GM18502 (cell line): Measurements from ENCODE around the gene PHF8.

Experiments
- ATAC-seq: cut with Tn5 transposase; IDR thresholded peaks from one replicate; pipeline ENCODE4 v1.9.1; 2021; ENCODE audit warnings: mild to moderate bottlenecking; ENCODE audit not compliant: unreplicated experiment, poor library complexity

PHF8 gene

DNA sequence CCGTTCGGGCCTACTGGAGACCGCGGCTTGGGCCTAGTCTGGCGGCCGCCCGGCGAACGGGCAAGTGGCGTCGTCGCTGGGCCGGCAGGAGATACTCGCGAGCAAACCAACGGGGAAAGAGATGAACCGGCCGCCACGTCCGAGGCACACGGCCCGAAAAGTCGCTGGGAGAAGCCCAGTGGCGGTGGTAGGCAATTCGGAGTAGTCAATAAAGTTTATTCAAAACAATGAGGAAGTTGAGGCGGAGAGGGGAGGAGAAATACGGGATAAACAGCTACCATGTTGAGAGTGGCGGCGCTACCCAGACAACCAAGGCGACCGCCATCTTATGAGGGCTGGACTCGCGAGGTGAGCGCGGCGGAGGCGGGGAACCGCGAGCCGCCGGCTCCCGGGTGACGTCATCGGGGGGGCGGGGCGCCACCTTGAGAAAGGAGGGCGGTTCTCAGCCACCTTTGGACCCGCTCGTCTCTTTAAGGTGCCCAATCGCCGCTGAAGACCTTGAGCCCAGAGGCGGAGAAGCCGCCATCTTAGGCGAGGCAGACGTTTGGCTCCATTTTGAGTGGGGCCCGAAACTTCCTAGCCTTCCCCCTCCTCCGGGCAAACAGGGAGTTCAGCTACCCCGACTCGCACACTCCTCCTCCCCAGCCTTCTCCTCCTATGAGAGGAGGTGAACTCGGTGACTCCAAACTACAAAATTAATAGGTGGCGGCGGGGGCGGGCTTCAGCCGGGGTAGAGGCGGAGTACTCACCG lies at the start of gene PHF8:
Gene PHF8, minus strand, starts transcription at position 348 of the 751 bp plus-strand sequence. CDS start 1,745 bp downstream, outside the sequence.
- peak; percentile 81 for ATAC-seq

DNA sequence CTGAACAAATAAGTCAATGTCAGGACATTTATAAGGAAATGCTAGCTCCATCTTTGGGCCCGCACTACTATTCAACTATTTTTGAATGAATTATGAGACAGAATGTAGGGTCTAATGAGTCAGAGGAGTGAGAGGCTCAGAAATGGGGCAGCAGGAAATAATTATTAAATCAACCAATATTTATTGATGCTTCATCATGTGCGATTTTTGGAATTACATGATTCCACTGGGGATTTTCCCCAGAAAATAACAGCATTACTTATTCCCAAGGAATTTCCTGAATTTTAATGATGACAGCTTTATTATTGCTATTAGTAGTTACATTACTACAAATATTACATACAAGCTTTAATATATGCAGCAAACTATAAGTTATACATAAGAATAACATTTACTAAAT lies 49.3 kb upstream of the PHF8 start:
- no peak for ATAC-seq

DNA sequence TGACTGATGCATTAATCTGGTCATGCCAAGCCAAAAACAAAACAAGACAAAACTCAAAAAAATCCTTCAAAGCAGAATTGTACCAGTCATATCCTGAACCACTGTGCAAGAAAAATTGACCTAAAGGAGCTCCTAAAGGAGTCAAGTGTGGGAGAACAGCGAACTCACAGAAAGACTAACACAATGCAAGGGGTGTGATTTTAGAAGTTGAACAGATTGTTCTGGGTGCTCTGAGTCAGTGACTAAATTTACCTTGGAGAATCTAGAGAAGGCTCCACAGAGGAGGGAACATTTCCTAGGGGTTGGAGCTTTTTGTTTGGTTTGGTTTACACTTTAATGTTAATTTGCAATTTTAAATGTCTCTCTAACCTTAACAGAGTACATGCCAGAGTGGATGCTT lies 48.9 kb upstream of the PHF8 start:
- no peak for ATAC-seq

DNA sequence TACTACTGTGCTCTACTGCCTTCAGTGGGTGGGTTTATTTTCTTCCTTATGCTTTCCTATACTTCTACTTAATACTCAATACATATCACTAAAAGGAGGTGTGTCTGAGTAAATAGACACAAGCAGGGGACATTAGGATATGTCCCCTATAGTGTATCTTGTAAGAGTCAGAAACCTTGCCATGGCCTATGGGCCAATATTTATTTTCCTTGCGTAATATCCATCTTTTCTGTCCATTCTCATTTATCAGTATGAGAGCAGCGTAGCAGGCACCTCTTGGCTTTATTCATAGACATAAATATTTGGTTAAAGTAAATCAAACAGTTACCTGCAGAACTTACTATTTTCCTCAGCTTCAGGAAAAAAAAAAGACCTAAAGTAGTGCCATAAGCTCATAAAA lies 46.6 kb upstream of the PHF8 start:
- no peak for ATAC-seq

DNA sequence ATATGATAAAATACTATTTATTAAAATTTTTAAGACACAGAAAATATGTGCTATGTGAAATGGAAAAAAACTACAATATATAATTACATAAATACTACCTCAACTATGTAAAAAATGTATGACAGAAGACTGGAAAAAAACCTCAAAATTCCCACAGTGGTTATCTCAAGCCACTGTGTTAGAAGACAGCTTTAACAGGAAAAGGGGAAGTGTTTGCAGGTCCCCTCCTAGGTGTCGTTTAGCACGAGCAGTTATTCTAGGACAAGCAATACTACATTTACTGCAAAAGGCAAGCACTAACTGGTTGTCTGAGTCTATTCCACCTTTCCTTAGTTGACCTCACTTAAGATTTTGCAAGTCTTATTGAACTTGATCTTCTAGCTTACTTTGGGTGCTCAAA lies 44.9 kb upstream of the PHF8 start:
- ATAC-seq: no peak

DNA sequence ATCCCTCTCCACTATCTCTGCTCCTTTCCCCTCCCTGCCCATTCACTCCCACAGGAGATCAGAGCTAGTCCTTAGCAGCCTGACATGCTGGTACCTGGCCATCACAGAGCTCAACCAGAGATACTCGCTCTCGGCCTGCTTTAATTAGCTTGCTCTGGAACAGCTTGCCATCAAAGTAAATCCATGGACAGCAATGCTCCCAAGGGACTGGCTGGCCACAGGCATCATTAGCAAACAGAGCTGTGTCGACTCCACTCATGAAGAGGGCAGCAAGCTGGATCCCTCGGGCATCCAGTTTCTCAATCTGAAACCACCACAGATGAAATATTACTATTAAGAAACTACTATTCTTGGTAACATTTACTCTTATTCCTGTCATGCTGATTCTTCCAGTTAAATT lies 43.4 kb upstream of the PHF8 start:
- ATAC-seq: no peak

DNA sequence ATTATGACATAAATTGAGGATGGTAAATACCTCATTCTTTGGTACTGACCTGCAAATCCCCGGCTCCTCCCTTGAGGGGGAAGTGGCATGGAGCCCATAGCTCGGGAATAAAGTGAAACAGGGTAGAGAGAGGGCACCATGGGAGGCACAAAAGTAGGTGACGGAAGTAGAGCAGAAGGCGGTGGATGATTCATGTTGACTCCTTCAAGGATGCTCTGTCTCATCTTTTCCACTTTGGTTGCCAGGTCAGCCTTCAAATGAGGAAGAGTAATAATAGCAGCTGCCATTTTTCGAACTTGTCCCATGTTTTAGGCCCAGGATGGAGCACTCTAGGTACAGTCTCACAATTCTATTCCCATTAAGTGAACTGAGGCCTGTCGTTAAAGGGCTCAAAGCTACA lies 41.4 kb upstream of the PHF8 start:
- no peak for ATAC-seq

DNA sequence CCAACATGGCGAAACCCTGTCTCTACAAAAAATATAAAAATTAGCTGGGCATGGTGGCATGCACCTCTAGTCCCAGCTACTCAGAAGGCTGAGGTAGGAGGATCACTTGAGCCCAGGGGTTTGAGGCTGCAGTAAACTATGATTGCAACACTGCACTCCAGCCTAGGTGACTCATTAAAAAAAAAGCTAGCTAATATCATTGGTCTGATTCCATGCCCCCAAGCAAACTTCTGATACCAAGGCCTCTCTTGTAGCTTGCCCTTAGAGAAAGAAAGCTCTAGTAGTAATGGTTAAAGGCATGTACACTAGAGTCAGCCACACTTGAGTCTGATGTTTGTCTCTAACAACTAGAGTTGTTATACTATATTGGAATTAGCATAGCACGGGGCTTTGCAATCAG lies 32.6 kb upstream of the PHF8 start:
- ATAC-seq: no peak

DNA sequence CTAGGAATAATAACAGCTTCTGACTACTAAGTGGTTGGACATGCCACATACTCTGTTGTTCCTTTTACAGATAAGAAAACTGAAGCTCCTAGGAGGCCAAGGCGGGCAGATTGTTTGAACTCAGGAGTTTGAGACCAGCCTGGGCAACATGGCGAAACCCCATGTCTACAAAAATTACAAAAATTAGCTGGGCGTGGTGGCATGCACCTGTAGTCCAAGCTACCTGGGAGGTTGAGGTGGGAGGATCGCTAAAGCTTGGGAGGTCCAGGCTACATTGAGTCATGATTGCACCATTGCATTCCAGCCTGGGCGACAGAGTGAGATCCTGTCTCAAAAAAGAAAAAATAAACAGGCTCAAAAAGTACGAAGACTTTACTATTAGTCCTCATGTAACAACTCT lies 30.6 kb upstream of the PHF8 start:
- no peak for ATAC-seq

DNA sequence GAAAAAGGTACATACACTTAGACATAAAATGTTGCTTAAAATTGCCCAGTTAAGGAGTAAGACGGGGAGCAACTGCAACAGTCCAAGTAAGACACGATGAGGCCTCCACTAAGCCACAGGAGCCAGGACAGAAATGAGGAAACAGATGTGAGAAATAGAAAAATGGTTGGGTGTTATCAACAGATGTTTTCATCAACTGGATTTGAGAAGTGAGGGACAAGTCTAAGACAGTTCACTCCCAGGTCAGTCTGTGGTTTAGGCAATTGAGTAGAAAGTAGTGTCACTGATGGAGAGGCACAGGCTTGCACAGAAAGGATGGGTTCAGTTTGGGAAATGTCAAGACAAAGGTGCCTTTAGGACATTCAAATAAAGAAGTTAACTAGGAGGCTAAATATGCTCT lies 23.5 kb upstream of the PHF8 start:
- ATAC-seq: no peak

DNA sequence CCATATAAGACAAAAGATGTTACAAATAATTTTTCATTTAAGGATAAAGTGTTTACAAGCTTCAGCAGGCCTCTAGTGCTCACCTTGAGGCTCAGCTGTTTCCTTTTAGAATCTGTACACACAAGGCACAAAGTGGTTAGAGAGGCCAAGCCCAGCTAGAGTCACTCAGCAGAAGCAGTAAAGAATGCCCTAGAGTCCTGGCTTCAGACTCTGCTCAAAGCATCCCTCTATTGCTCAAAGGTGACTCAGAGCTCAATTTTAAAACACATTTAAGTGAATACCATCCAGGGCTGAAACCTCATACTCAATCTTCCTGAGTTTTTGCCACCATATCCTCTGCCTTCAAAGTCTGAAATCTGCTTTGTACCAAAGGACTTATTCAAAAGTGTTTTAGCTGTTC lies 22.6 kb upstream of the PHF8 start:
- ATAC-seq: no peak

DNA sequence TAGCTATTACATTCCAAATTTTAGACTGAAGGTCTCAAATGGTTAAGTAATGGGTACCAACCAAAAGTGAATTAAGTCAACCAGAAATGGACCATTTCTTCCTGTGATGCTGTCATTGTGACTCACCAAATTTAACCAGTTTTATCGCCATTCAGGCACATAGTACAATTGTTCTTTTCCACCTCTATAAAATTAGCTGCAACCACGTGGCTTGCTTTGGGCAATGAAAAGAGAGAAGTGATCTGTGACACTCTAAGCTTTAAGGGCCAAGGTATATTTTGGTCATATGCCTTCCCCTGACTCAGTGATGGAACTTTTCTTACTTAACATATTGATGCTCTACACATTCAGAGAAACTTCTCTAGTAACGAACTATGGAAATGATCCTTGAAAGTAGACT lies 20.3 kb upstream of the PHF8 start:
- ATAC-seq: no peak

DNA sequence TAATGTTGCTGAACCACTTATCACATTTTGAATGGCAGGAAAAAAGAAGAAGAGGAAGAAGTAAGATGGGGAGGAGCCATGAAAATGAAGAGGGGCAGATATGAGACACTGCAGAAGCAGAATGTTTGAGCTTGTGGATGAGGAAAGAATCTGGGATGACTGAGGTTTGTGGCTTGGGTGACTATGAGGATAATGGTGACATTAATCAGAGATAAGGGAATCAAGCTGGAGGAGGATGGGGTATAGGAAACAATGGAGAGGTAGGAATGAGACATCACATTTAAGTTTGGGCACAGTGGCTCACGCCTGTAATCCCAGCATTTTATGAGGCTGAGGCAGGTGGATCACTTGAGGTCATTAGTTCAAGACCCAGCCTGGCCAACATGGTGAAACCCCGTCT lies 19.1 kb upstream of the PHF8 start:
- ATAC-seq: no peak

DNA sequence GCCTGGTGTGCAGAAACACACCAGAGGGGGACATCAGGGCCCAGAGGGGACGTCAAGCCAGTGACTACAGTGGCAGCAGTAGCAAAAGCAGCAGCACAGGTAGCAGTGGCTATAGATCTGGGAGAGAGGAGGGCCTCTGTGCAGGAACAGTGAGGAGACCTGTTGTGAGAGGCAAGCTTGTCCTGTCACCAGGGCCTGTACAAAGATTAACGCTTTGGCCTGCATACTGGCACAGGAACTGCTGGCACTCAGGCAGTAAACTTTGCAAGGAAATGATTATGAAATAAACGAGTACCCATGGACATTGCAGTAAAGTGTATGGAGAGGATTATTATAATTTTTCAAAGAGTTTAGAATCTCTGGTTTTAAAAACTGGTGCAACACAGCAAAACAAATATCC lies 5.5 kb upstream of the PHF8 start:
- no peak for ATAC-seq

DNA sequence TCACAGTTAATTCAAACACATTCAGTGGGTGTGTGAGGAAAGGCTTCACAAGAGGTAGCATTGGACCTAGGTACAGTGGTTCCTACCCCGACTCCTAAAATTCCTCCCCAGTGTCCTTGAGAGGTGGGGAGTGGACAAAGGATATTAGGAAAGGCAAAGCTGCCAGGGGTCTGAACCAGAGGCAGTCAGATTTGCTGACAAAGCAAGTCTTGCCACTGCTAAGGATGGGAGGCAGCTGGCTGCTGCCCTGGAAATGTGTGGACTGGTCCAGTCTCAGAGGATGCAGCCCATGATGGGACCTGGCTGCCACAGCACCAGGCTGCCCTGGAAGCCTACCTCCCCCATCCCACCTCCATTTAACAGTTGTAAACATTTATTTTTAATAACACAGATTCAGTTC lies 4.1 kb upstream of the PHF8 start:
- ATAC-seq: no peak

DNA sequence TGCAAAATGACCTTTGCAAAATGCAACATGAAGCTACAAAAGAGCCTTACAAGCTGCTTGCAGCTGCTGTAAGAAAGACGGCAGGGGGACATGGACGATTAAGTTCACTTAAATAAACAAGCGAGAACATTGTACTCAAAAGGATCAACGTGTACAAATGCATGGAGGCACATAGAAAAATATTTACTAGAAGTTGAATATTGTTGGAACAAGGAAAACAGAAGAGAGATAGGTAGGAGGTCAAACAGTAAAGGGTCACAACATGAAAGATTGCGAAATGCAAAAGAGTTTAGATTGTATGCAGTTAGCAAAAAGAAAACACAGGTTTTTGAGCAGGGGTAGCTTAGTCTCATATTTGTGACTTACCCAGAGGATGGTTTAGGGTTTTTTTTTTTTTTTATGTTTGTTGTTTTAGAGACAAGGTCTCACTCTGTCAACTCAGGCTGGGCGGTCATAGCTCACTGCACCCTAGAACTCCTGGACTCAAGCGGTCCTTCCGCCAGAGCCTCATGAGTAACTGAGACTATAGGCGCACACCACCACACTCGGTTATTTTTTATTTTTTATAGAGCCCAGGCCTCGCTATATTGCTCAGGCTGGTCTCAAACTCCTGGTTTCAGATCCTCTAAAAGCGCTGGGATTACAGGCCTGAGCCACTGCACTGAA lies 1.4 kb upstream of the PHF8 start:
- no peak for ATAC-seq

DNA sequence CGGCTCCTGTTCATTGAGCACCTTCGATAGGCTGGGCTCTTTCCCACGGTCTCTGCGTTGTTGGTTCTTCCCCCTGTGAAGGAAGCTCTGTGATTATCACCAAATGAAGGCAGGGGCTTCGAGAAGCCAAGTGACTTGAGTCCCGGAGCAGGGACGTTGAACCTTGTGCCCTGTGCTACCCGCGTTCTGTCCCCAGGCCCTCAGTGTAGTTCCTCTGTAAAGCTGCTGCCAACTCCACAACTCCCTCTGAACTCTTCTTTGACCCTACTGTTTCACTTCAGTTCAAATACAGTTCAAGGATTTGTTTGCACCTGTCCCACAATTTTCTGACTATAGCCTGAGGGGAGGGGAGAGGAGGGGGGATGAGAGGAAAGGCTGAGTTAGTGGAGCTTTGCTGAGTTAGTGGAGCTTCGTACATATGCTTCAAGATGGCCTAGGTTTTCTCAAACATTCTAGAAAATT lies 635 bp upstream of the PHF8 start:
- no peak for ATAC-seq

DNA sequence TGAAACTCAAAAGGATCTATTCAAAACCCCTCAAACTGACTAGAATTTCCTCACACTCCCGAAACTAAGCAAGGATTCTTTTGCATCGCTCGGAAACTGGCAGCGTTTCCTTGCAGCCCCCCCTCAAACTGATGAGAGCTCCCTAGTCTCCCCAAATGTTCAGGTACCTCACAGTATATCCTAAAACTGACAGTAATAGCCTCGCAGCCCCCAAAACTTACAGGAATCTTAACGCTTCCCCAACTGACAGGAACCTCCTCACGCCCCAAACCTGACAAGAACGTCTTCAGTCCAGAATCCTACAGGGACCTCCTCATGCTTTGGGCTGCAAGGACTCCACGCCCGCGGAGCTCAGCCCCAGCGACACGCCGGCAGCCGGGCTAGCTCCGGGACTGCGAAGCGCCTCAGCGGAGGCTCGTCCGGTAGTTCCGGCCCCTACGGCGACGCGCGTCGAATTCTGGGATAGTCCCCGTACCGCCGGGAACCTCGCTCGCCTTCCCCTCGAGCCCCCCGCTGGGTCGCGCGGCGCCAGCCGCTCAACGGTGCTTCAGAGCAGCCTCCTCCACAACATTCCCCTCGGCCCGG lies 640 bp downstream of the PHF8 start:
- ATAC-seq: peak; percentile 20

DNA sequence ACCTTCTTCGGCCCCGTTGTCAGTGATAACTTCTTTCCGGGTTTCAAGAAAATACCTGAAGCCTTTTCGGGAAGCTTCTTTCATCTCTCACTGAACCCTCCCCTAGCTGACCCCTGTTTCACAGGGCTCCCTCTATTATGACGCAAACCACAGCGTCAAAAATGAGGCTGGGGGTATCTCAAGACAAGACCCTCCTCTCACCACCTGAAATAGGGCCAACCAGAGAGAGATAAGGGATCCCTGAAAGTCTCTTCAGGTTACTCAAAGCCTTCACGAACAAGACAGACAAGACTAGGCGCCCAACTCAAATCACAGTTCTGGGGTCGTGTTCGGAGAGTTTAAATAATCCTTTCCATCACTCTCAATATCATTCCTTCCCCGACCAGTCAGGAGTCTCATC lies 1.2 kb downstream of the PHF8 start:
- ATAC-seq: no peak

DNA sequence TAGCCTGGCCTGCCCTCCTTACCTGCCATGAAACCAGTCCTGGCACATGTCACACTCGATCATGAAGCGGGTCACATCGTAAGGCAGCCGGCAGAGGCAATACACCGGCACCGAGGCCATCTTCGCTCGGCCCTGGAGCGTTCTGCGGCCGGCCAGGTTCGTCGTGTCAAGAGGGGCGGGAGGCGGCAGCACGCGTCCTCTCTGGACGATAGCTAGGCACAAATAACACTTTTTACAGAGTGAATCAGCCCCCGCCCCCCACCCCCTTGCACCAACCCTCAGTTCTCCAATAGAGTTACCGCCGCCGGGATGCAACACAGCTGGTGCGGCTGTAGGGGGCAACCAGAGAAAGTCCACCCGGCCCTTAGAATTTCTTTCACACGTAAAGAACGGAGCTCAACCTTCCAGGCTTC lies 1.7 kb downstream of the PHF8 start:
- ATAC-seq: no peak

DNA sequence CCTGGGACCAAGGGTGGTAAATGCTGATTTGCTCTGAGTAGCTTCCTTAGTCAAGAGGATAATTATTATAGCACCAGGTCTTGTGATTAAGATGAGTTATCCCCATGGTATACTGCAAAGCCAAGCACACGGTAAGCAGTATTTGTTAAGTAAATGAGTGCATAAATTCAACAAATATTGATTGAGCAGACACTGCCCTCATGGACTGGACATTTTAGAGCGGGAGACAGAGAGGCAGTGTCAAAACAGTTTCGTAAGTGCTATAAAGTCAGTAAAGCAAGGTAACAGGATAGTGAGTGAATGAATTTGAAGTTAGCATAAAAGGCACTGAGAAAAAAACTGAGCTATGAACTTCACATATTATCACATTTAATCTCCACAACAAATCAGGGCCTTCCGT lies 13.9 kb downstream of the PHF8 start:
- no peak for ATAC-seq
